Measurements from ENCODE around the gene GJC2.

DNA sequence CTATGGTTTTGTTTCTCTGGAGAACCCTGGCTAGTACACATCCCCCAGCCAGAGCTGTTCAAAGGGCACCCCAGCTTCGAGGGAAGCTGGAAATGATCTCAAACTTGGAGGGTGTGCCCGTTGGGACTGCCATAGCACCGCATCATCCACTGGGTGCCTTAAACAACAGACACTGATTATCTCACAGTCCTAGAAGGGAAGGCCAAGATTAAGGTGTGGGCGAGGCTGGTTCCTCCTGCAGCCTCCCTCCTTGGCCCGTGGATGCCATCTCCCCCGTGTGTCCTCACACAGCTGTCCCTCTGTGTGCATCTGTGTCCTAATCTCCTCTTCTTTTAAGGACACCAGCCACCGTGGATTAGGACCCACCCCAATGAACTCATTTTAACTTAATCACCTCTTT is 11.6 kb downstream of the GJC2 start:
- TF ChIP-seq, protein P1, sequence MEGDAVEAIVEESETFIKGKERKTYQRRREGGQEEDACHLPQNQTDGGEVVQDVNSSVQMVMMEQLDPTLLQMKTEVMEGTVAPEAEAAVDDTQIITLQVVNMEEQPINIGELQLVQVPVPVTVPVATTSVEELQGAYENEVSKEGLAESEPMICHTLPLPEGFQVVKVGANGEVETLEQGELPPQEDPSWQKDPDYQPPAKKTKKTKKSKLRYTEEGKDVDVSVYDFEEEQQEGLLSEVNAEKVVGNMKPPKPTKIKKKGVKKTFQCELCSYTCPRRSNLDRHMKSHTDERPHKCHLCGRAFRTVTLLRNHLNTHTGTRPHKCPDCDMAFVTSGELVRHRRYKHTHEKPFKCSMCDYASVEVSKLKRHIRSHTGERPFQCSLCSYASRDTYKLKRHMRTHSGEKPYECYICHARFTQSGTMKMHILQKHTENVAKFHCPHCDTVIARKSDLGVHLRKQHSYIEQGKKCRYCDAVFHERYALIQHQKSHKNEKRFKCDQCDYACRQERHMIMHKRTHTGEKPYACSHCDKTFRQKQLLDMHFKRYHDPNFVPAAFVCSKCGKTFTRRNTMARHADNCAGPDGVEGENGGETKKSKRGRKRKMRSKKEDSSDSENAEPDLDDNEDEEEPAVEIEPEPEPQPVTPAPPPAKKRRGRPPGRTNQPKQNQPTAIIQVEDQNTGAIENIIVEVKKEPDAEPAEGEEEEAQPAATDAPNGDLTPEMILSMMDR (IDR thresholded peaks at IDR 0.05 in 2 of 3, conservative IDR thresholded peaks at IDR 0.05 in 1 of 3; ENCODE audit: borderline replicate concordance in 1 of 3, insufficient read depth in 1 of 3, low read depth in 2 of 3, low read length in 2 of 3) = no peak
- TF ChIP-seq EZH2phosphoT487 (IDR thresholded peaks at IDR 0.05; ENCODE audit: borderline replicate concordance) (no peak), ZNF274 (IDR thresholded peaks at IDR 0.05; ENCODE audit: low read depth, low read length) (no peak), CBX3 (IDR thresholded peaks at IDR 0.05; ENCODE audit: low read depth) (no peak), POLR2AphosphoS5 (IDR thresholded peaks at IDR 0.05; ENCODE audit: low read depth, low read length) (no peak), ELF1 (IDR thresholded peaks at IDR 0.05; ENCODE audit: borderline replicate concordance, low read depth) (no peak), YY1 (IDR thresholded peaks at IDR 0.05; ENCODE audit: extremely low read depth, insufficient replicate concordance, low read depth, low read length) (no peak), POLR2A (IDR thresholded peaks at IDR 0.05; ENCODE audit: borderline replicate concordance, extremely low read depth, insufficient read depth, insufficient read length) (no peak), SRF (IDR thresholded peaks at IDR 0.05; ENCODE audit: low read depth) (no peak), CEBPB (IDR thresholded peaks at IDR 0.05; ENCODE audit: low read depth) (no peak), SIN3A (IDR thresholded peaks at IDR 0.05; ENCODE audit: low read depth) (no peak)
- TF ChIP-seq, protein P2, sequence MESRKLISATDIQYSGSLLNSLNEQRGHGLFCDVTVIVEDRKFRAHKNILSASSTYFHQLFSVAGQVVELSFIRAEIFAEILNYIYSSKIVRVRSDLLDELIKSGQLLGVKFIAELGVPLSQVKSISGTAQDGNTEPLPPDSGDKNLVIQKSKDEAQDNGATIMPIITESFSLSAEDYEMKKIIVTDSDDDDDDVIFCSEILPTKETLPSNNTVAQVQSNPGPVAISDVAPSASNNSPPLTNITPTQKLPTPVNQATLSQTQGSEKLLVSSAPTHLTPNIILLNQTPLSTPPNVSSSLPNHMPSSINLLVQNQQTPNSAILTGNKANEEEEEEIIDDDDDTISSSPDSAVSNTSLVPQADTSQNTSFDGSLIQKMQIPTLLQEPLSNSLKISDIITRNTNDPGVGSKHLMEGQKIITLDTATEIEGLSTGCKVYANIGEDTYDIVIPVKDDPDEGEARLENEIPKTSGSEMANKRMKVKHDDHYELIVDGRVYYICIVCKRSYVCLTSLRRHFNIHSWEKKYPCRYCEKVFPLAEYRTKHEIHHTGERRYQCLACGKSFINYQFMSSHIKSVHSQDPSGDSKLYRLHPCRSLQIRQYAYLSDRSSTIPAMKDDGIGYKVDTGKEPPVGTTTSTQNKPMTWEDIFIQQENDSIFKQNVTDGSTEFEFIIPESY (IDR thresholded peaks at IDR 0.05; ENCODE audit: extremely low read depth, insufficient replicate concordance, low read length) = no peak
- TF ChIP-seq, protein P3, sequence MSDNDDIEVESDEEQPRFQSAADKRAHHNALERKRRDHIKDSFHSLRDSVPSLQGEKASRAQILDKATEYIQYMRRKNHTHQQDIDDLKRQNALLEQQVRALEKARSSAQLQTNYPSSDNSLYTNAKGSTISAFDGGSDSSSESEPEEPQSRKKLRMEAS (IDR thresholded peaks at IDR 0.05) = no peak

Measured in HCT116 (cell line).